GM18868 (cell line): Measurements from ENCODE around the gene CCL4.
"Not testable (repeated sequence)": the region's sequence is repeated elsewhere in the genome, so short reads cannot be mapped to it uniquely, and the experiment has no call there.

Experiments
- ATAC-seq: cut with Tn5 transposase; IDR thresholded peaks from one replicate; pipeline ENCODE4 v1.9.1; 2021; ENCODE audit warnings: mild to moderate bottlenecking, moderate library complexity; ENCODE audit not compliant: unreplicated experiment

Gene CCL4

DNA sequence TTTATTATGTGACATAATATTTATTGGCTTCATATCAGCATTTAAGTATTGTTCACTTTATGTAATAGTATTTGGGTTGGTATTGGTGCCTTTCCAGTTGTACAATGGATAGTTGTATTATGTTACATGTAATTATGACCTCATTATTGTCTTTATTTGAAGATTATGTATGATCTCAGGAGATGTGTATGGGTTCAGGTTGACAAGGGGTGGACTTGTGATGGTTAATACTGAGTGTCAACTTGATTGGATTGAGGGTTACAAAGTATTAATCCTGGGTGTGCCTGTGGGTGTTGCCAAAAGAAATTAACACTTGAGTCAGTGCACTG, 12.0 kb downstream of the CCL4 start:
- not testable (repeated sequence) for ATAC-seq

DNA sequence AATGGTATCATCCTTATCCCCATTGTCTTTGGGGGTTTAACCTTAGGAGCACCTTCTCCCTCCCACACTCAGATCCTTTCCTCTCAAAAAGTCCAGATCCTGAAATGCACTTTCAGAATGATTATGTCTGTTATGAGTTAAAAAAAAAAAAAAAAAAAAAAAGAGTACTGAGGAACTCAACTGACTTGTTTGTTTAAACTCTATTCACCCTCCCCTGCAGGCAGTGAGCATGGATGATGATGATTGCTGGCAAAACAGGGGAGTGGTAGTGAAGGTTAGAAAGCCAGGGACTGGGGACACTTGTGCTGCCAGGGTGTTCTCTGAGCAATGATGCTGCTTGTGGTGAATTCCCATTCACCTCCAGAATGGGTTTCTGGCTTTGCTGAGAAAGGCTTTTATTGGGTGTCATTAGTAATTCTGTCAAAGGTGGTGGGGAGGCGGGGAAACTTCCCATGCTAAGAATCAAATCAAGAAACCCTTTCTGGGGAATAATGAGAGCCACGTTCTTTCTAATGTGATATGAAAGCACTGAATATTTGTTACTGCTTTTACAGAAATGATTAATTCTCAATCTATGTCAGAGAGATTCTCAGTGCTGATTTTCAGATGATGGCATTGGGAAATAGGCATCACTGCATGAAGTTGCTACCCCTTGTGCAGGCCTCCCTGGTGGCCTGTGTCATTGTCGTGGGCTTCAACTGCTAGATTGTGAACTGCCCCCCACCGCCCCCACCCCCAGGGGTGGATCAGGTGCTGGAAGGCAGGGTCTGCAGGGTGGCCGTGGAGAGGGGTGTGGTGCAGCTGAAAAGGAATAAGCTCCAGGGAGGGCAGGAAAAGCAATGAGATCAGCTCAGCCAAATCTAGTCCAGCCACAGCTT, 14.1 kb downstream of the CCL4 start:
- no peak for ATAC-seq

DNA sequence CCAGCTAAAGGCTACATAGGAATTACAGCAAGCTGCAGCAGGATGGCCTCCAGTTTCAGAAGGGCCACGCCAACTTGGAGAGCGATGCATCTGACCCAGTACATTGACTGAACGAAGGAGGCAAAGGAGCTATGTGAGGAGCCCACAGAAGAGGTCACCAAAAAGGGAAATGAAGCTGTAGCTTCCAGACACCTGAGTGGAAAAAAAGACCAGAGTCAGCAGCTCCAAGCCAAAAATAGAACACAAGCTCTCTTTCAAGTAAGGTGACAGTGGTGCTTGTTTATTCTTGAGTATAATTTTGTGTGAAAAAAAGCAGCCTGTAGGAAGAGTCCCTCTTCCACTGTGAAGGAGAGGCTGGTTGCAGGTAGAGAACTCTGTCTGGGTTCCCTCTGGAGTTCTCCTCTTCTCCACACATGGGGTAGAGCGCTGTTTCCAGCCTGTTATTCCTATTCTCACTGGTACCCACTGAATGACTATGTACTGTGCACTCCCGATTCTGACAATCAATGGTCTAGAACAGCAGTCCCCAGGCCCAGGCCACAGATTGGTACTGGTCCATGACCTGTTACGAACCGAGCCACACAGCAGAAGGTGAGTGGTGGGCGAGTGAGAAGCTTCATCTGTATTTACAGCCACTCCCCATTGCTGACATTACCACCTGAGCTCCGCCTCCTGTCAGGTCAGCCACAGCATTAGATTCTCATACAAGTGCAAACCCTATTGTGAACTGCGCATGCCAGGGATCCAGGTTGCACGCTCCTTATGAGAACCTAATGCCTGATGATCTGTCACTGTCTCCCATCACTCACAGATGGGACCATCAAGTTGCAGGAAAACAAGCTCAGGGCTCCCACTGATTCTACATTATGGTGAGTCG, 15.1 kb downstream of the CCL4 start:
- no peak for ATAC-seq

DNA sequence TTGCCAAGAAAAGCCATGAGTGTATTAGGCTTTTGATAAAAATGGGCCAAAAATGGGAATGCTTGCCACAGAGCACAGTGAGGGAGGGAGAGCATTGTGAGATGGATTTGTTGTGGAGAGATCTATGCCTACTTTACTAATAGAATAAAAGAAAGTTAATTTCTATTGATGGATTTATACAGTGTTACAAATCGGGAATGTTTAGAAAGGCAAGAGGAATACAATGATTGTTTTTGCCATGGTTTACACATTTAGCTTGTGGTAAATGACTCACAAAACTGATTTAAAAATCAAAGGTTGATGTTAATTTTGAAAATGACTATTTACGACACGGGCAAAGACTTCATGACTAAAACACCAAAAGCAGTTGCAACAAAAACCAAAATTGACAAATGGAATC, 16.6 kb downstream of the CCL4 start:
- no peak for ATAC-seq

DNA sequence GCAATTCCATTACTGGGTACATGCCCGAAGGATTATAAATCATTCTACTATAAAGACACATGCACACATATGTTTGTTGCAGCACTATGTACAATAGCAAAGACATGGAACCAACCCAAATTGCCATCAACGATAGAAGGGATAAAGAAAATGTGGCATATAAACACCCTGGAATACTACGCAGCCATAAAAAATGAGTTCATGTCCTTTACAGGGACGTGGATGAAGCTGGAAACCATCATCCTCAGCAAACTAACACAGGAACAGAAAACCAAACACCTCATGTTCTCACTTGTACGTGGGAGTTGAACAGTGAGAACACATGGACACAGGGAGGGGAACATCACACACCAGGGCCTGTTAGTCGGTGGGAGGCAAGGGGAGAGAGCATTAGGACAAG, 17.5 kb downstream of the CCL4 start:
- ATAC-seq = not testable (repeated sequence)

DNA sequence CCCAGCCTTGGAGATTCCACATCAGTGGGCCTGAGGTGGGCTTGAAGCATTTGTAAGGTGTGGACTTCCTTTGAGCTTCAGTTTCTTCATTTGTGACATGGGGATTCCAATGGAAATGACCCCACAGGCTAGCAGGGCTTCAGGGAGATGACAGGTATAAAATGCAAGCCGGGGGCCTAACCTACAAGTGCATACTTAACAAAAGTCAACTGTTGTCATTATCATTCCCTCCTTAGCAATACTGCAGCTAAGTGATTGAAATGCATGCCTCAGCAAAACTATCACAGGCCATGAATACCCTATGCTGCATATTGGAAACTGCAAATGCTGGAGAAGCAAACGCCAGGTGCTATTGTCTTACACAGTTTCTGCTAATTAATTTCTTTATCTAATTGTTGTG, 19.8 kb downstream of the CCL4 start:
- no peak for ATAC-seq

DNA sequence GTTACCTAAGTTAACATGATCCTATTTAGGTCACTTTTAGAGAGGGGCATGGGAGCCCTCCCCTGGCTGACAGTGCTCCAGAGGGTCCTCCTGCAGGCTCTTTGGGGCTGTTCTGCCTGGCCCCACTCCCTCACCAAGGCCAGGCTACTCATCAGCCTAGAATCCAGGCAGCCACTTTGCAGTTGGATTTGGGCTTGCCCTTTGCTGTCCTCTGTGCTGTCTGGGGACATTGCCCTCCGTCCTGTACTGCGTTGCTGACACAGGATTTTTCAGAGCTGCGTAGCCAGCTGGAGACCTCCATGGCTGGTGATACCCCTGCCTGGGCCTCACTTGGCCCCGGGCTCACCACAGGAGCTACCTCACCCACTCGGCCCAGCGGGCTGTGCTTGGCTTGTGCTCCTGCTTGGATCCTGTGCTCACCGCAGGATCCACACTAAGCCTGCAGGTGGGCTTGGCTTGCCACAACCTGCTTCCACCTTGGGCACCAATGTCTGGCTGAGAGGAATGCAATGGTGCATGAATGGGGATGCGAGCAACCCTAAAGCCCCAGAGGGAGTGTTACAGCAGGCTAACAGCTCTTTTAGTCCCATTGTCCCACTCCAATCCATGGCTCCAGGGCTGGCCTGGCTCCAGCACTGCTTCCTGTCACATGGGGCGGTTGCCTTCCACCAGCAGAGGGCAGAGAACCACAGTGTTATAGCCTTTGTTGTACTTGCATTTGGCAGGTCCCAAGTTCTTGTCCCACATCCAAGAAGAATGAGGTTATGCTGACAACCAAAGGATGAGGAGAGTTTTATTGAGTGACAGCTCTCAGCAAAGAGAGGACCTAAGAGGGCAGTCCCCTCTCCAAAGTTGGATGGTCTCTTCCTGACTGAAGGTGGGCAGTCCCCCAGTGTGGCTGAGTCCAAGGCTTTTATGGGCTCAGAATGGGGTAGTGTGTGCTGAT, 21.5 kb downstream of the CCL4 start:
- no peak for ATAC-seq

DNA sequence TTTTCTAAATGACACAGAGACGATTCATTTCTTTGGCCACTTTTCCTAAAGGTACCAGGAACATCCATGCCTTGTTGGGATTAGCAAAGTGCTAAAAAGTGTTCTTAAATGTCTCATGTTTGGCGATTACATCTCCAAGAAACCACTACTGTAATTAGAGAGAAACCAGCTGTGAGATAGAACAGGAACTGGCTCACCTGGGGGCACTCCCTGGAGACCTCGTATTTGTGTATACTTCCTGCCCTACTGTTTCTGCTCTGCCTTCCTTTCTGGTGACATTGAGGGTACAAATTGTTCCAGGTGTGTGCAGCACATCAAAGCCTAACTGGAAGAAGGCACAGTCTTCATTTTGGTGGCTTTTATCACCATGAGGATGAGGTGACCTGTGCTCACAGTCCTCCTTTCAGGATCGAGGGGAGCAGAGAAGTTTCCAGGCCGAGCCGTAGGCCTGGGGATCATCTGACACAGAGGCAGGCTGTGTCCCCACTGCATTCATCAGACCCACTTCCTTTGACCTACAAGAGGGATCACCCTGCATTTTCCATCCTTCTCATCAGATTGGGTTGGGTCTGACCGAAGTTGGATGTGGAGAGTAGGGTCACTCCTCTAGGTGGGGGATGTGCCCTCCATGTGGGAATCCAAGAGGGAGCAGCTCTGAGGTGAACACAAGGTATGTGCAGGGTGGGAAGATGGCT, 23.7 kb downstream of the CCL4 start:
- ATAC-seq = no peak

DNA sequence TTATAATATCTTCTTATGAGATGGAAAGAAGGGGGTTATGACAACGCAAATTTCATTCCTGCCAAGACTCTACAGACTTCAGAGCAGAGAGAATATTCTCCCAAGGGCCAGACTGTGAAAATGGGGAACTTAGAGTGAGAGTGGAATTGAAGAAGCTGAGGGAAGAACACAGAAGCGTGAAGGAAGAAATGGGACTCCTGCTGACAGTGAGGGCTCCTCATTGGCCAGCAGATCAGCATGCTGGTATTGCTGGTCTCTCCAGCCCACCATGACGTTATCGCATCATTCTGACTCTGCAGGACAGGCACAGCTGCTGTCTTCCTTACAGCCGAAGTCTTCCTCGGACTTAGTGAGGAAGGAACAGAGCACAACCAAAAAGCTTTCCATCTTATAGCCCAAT, 24.3 kb downstream of the CCL4 start:
- ATAC-seq = no peak

DNA sequence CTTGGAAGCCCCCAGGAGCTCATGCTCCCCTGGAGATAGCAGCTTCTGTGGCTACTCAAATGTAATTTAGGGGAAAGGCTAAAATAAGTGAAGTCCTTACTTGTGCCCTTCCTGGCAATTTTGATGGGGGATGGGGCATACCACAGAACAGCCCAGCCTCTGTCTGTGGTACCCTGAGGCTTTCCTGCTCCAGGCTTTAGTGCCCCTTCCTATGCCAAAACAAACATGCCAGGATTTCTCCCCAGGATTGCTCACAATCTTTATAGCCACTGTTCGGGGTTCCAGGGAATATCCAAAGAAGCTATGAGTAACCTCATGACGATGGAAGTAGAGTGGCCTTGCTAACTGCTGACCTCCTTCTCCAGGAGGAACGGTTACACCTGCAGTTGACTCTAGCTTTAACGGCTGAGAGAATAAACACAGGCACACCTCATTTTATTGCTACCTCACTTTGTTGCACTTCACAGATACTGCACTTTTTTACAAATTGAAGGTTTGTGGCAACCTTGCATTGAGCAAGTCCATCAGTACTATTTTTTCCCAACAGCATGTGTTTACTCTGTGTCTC, 24.9 kb downstream of the CCL4 start:
- no peak for ATAC-seq

DNA sequence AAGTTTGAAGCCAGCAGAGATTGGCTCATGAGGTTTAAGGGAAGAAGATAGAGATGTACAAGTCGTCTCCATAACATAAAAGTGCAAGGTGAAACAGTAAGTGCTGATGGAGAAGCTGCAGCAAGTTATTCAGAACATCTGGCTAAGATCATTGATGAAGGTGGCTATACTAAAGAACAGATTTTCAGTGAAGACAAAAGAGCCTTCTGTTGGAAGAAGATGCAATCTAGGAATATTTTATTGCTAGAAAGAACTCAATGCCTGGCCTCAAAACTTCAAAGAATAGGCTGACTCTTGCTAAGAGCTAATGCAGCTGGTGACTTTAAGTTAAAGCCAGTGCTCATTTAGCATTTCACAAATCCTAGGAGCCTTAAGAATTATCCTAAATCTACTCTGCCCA, 26.0 kb downstream of the CCL4 start:
- no peak for ATAC-seq

DNA sequence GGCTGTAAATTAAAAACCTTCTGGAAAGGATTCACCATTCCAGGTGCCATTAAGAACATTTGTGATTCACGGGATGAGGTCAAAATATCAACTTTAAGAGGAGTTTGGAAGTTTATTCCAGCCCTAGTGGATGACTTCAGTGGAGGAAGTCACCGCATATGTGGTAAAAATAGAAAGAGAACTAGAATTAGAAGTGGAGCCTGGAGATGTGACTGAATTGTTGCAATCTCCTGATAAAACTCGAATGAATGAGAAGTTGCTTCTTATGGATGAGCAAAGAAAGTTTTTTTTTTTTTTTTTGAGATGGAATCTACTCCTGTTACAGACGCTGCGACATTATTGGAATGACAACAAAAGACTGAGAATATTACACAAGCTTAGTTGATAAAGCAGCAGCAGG, 26.7 kb downstream of the CCL4 start:
- ATAC-seq = no peak

DNA sequence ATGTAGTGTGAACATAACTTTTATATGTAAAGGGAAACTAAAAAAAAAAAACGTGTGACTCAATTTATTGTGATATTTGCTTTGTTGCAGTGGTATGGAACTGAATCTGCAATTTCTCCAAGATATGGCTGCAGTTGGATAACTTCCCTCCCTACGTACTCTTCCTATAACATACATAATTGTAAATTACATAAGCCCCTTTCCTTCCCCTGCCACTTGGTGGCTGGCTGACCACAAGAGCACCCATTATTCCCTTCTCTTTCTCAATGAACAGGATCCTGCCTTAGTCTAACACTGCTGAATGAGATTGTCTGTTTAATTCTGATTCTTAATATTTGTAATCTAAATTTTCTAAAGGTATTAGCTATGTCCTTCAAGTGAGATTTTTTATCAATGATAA, 27.8 kb downstream of the CCL4 start:
- no peak for ATAC-seq

DNA sequence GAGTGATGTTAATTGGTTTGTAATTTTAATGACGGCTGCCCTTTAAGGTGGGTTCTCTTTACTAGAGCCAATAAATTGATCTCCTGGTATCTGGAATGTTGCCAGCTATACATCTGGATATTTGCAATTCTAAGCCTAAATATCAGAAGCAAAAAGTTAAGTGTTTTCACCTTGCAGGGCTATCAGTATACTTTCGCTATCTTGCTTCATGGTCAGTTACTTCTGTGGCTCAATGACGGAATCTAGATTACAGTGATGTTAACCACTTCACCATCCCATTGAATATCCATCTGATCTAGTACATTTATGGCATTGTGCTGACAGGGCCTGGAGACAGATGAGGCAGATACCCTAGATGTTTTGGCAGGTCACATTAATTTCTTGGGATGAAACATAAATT, 28.3 kb downstream of the CCL4 start:
- no peak for ATAC-seq

DNA sequence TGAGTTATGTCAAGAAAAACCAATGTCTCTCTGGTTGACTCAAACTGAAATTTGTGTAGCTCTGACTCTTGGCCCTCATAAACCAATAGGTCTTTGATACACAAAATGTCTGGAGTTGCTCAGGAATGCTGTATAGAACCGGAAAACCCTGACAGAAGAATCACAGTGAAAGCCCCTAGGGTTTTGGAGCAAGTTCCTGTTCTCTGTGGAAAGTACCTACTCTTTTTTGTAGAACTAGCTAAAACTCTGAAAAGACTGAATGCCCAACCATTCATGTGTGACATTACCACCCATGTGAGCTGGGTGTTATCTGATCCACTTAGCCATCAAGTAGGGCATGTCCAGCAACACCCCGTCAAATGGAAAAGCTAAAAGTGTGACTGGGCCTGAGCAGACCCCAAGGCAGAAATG, 28.8 kb downstream of the CCL4 start:
- no peak for ATAC-seq

DNA sequence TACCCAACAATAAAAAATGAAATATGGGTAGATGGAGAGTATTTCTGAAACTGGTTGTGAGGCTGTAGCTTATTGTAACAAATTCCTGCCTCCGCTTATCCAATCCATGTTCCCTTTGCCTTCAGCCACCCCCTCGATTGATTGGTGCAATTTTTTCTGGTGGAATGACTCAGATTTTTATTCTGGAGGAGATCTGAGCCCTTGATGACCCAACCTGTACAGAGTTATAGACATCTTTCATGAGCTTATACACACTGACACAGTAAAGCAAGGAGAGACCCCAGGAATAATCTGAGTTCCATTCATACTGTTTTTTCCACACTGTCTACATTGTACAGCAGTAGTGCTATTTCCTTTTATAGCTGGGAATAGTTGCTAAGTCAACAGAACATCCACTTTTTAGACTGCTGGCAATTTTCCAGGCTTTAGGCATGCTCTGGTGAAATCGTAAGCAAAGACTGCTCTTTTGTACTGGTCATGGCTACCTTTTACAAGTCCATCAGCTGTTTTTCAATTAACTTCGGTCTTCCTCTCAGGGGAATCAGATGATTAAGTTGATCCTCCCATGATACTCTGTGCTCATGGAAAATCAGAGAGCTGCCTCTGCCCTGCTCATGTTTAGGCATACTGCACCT, 30.1 kb downstream of the CCL4 start:
- no peak for ATAC-seq

DNA sequence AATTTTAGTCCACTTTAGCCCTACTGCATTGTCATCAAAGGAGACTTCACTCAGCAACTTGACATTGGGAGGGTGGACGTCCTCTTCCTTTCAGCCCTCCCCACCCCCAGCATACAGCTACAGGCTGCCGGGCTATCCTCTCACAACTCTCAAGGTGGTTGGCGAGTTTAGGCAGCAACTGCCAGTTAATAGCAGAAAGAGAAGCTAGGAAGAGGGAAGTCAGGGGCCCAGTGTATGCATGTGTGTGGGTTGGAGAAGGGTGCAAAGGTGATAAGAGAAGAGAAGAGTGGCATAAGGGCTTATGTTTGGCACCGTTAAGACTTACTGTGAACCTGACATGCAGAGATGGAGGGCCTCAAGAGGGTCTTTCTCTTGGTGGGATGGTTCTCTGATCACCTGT, 31.8 kb downstream of the CCL4 start:
- ATAC-seq = no peak

DNA sequence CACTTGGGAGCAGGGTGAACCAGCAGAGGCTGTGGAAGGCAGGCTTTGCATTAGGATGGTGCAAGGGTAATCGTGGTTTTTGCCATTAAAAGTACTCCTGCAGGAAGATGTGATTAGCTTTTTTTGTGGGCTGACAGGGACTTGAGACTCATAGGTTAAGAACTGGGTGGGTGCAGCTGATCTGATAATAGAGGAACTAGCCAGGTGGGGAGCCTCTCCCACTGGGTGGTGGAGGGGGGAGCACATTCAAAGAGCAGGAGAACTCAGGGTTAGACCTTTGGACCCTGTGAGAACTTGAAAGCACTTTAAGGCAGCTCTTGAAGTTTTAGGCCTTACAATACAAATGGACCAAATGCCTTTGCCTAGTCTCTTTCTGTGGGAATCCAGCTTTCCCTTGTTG, 32.4 kb downstream of the CCL4 start:
- ATAC-seq = no peak

DNA sequence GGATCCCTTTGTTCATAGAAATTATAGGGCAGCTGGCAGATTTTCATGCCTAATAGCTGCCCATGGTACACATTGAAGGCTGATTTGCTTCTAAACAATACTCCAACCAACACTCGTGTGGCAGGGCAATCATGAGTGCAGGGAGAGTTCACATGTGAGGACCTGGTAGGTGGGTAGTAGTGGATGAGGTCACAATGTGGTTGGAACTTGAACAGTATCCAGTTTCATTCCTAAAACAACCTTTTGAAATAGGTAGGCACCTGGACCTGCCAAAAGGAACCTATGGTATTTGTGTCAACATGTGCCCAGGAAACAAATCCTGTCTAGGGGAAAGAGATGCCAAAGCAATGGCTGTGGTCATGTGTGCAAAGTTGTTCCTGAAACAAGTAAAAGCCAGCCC, 32.8 kb downstream of the CCL4 start:
- ATAC-seq = no peak

DNA sequence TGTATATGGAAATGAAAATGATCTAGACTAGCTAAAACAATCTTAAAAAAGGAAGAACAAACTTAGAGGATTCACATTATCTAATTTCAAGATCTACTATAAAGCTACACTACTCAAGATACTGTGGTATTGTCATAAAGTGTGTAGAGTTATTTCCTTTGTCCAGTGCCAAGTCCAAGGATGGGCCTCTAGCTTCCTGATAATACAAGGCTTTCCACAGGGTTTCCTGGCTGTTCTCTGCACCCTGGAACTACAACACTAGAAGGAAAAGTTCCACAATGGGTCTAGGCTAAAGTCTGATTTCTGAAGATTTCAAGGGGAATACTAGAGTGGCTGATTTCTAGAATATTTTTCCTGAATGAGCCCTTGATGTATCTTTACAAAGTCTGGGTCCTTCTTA, 38.6 kb downstream of the CCL4 start:
- no peak for ATAC-seq
